GM12865 (cell line): ENCODE results near the gene KRTAP13-1.

Experiments used
- DNase-seq: peaks from one replicate; pipeline ENCODE4 v3.0.0; 2010; ENCODE audit warnings: low read depth
- H3K4me3 ChIP-seq: 2 replicates; pipeline ENCODE4 v1.5.1; 2011; ENCODE audit warnings: mild to moderate bottlenecking, low read depth, low read length, control low read depth
- CTCF ChIP-seq: IDR thresholded peaks from 2 replicates; pipeline ENCODE4 v1.5.1; 2011; ENCODE audit warnings: low read length, control low read depth, low read depth, inconsistent platforms; ENCODE audit not compliant: insufficient read depth; ENCODE audit errors: missing control alignments

The KRTAP13-1 gene

DNA sequence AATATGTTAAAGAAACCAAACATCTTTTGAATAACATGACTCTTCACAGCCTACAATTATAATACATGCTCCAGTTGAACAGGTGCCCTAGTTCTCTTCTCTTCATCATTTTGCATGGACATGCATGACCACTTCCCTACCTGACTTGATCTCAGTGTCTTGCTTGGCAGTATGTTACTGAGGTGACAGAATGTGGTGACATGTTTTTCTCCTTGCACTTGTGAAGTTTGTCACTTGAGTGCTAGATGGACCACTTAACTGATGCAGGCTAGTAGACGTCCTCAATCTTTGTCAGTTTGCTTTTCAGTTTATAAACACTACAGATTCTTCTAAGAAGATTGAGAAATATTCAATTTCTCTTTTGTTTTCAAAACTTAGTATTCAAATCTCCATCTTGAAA is 13.6 kb upstream of the KRTAP13-1 start:
- no peak overlapping the region for H3K4me3 ChIP-seq
- no peak for TF ChIP-seq CTCF
- no peak for DNase-seq

- no peak for TF ChIP-seq CTCF
- DNase-seq: no peak
- H3K4me3 ChIP-seq: no peak overlapping the region
Observed at GRCh38 chr21:30391492-30392025, 4.3 kb upstream of the KRTAP13-1 start.

DNA sequence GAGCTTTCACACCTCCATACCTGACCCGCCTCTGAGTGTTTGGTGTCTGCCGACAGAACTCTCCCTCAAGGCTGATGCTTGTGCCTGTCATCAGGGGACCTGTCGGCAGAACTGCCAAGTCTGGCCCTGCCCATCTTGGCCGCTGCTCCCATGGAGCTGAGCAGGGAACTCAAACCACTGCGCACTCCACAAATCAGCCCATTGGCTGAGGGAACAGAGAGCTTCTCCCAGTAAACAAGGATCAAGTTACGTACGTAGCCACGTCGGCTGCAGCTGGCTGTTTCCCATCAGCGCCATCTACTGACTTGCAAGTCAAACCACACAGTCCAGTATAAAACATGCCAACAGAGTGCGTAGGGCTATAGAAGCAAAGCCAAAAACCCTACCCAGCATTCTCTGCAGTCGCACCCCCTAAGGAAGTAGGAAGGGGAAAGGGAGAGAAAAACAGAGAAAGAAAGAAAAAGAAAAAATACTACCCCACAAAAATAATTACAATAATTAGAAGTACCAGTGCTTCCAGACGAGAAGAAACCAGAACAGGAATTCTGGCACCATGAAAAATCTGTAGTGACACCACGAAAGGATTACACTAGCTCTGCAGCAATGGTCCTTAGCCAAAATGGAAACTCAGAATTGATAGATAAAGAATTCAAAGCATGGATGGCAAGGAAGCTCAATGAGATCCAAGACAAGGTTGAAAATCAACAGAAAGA is 13.1 kb downstream of the KRTAP13-1 start:
- DNase-seq: peak; percentile 53
- TF ChIP-seq CTCF: peak; percentile 34
- no peak overlapping the region for H3K4me3 ChIP-seq

DNA sequence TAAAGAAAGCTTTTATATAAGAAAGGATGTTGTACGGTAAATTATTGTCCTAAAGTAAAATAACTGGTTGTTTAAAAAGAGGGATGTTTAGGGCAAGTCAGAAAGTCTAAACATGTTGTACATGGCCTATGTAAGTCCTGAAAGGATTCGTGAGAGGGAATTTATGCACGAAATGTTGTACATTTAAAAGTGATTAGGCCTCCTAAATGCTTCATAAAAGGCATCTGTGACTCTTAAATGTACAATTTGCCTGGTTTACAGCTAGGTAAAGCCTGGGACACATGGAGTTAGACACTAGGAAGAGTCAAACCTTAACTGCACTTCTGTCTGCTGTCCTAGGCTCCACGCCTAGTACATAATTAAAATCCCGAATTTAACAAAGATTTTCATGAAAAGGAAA is 20.2 kb downstream of the KRTAP13-1 start:
- DNase-seq: no peak
- TF ChIP-seq CTCF: no peak
- H3K4me3 ChIP-seq: no peak overlapping the region

GRCh38 chr21:30425826-30426225 is 30.0 kb downstream of the KRTAP13-1 start, which contains the start of gene KRTAP13-3:
Gene KRTAP13-3 (minus strand): TSS chr21:30425926. CDS start chr21:30425912, 14 bp downstream.
- H3K4me3 ChIP-seq: no peak within 1 kb of the TSS
- DNase-seq: no peak
- no peak for TF ChIP-seq CTCF

GRCh38 chr21:30426731-30427130 is 30.9 kb downstream of the KRTAP13-1 start:
- no peak overlapping the region for H3K4me3 ChIP-seq
- no peak for DNase-seq
- TF ChIP-seq CTCF: no peak
